NB4 (cell line): ENCODE data around the gene CMBL.

ENCODE experiments used
- MYC ChIP-seq: IDR thresholded peaks from 2 replicates; pipeline ENCODE4 v1.6.1; 2011; ENCODE audit warnings: low read depth, low read length
- POLR2A ChIP-seq: IDR thresholded peaks from 2 replicates; pipeline ENCODE4 v1.6.1; 2011; ENCODE audit warnings: mild to moderate bottlenecking; ENCODE audit not compliant: insufficient read length; ENCODE audit errors: extremely low read depth
- TF ChIP-seq, protein P1 (sequence below): IDR thresholded peaks from one replicate; pipeline ENCODE4 v1.5.1; 2012; ENCODE audit warnings: low read depth, low read length
- TF ChIP-seq, protein P2 (sequence below): IDR thresholded peaks from 2 replicates; pipeline ENCODE4 v1.6.1; 2011; ENCODE audit warnings: low read depth, low read length

DNA sequence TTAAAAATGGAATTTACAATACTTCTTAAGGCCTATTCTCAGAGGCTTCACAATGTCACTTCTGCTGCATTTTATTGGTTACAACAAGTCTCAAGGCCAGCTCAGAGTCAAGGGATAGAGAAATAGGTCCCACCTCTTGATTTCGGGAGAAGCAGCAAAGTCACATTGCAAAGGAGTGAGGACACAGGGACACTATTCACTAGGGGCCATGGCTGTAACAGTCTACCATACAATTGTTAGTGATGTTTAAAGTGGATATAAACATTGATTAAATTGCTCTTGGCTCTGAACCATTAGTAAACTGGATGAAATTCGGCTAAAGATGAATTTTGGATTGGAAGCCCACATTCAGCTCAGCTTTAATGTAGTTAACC, 21.7 kb upstream of the CMBL start:
- TF ChIP-seq, protein P1, sequence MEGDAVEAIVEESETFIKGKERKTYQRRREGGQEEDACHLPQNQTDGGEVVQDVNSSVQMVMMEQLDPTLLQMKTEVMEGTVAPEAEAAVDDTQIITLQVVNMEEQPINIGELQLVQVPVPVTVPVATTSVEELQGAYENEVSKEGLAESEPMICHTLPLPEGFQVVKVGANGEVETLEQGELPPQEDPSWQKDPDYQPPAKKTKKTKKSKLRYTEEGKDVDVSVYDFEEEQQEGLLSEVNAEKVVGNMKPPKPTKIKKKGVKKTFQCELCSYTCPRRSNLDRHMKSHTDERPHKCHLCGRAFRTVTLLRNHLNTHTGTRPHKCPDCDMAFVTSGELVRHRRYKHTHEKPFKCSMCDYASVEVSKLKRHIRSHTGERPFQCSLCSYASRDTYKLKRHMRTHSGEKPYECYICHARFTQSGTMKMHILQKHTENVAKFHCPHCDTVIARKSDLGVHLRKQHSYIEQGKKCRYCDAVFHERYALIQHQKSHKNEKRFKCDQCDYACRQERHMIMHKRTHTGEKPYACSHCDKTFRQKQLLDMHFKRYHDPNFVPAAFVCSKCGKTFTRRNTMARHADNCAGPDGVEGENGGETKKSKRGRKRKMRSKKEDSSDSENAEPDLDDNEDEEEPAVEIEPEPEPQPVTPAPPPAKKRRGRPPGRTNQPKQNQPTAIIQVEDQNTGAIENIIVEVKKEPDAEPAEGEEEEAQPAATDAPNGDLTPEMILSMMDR = no peak
- no peak for TF ChIP-seq MYC
- no peak for TF ChIP-seq POLR2A
- TF ChIP-seq, protein P2, sequence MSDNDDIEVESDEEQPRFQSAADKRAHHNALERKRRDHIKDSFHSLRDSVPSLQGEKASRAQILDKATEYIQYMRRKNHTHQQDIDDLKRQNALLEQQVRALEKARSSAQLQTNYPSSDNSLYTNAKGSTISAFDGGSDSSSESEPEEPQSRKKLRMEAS = no peak
